Upper lobe of right lung (tissue), 1 donor: ENCODE results near the gene ZG16B. TPM values are rescaled to one million over a fixed set of nuclear protein-coding genes. Genes with fewer than 3 reads are reported as not detected.

ENCODE experiments used
- ATAC-seq: fragments of 200-7000 bp; cut with Tn5 transposase; one replicate; pipeline ENCODE4 v1.9.1; 2020; ENCODE audit warnings: mild to moderate bottlenecking, moderate library complexity
- DNase-seq: peaks from one replicate; pipeline ENCODE4 v3.0.0-alpha.2; 2020
- H3K27ac ChIP-seq: fragments of 200-600 bp; one replicate; pipeline ENCODE4 v1.8.0; 2022
- H3K27me3 ChIP-seq: fragments of 200-600 bp; one replicate; pipeline ENCODE4 v1.8.0; 2022; ENCODE audit warnings: mild to moderate bottlenecking
- H3K36me3 ChIP-seq: fragments of 200-600 bp; one replicate; pipeline ENCODE4 v1.8.0; 2022
- H3K4me1 ChIP-seq: fragments of 200-600 bp; one replicate; pipeline ENCODE4 v1.8.0; 2022
- H3K4me3 ChIP-seq: fragments of 200-600 bp; one replicate; pipeline ENCODE4 v1.8.0; 2022; ENCODE audit warnings: mild to moderate bottlenecking
- H3K9me3 ChIP-seq: fragments of 200-600 bp; one replicate; pipeline ENCODE4 v1.8.0; 2022
- intact Hi-C: fragments of 100-400 bp; cut with DNase I; formaldehyde crosslinking; loops from one replicate; pipeline ENCODE4 v1.11.0; 2022
- total RNA-seq: library from RNA; stranded (reverse); fragmentation: NEBNext Ultra II Directional; extraction: Animal tissue kit (Norgen Biotek cat#: 25700); gene quantifications from one replicate; pipeline ENCODE4 v1.2.1, GENCODE V29; 2021
- TF ChIP-seq, protein P1 (sequence below): fragments of 200-600 bp; IDR thresholded peaks from one replicate; pipeline ENCODE4 v1.8.0; 2022; ENCODE audit warnings: antibody characterized with exemption
- donor health status: DM: no; HTN: yes; CAD: no; lungs with severe emphysema.

The ZG16B gene
- total RNA-seq, 1 donor from 2014 or later, result not detected

GRCh38 chr16:2808181-2808580, 21.9 kb upstream of the ZG16B start:
- no peak overlapping the region for H3K27ac ChIP-seq
- ATAC-seq (no peak), DNase-seq (peak; percentile 16)
- no peaks in the 10 kb centered on the region for H3K9me3 ChIP-seq
- TF ChIP-seq, protein P1, sequence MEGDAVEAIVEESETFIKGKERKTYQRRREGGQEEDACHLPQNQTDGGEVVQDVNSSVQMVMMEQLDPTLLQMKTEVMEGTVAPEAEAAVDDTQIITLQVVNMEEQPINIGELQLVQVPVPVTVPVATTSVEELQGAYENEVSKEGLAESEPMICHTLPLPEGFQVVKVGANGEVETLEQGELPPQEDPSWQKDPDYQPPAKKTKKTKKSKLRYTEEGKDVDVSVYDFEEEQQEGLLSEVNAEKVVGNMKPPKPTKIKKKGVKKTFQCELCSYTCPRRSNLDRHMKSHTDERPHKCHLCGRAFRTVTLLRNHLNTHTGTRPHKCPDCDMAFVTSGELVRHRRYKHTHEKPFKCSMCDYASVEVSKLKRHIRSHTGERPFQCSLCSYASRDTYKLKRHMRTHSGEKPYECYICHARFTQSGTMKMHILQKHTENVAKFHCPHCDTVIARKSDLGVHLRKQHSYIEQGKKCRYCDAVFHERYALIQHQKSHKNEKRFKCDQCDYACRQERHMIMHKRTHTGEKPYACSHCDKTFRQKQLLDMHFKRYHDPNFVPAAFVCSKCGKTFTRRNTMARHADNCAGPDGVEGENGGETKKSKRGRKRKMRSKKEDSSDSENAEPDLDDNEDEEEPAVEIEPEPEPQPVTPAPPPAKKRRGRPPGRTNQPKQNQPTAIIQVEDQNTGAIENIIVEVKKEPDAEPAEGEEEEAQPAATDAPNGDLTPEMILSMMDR, result no peak
- no peaks in the 10 kb centered on the region for H3K4me1 ChIP-seq
- H3K4me3 ChIP-seq, result no peak overlapping the region
- intact Hi-C loops, result no loop called here
- peaks cover 6% of the 10 kb centered on the region for H3K27me3 ChIP-seq
- no peaks in the 10 kb centered on the region for H3K36me3 ChIP-seq

- Histone ChIP-seq H3K4me1 (no peaks in the 10 kb centered on the region), H3K4me3 (no peak overlapping the region), H3K27me3 (peaks cover 13% of the 10 kb centered on the region), H3K36me3 (no peaks in the 10 kb centered on the region), H3K9me3 (no peaks in the 10 kb centered on the region), H3K27ac (no peak overlapping the region)
- TF ChIP-seq, protein P1, result no peak
- intact Hi-C loops, result no loop called here
- no peak for ATAC-seq
- no peak for DNase-seq
These were observed 20.8 kb upstream of the ZG16B start for GRCh38 chr16:2809149-2809760.

- intact Hi-C loops, result no loop called here
- H3K9me3 ChIP-seq, result no peaks in the 10 kb centered on the region
- H3K4me3 ChIP-seq, result no peak overlapping the region
- DNase-seq (peak; percentile 23), ATAC-seq (no peak)
- H3K36me3 ChIP-seq, result no peaks in the 10 kb centered on the region
- H3K27me3 ChIP-seq, result peaks cover 19% of the 10 kb centered on the region
- TF ChIP-seq, protein P1, result no peak
- H3K4me1 ChIP-seq, result no peaks in the 10 kb centered on the region
- H3K27ac ChIP-seq, result no peak overlapping the region
These were observed 19.5 kb upstream of the ZG16B start for GRCh38 chr16:2810651-2811050.

DNA sequence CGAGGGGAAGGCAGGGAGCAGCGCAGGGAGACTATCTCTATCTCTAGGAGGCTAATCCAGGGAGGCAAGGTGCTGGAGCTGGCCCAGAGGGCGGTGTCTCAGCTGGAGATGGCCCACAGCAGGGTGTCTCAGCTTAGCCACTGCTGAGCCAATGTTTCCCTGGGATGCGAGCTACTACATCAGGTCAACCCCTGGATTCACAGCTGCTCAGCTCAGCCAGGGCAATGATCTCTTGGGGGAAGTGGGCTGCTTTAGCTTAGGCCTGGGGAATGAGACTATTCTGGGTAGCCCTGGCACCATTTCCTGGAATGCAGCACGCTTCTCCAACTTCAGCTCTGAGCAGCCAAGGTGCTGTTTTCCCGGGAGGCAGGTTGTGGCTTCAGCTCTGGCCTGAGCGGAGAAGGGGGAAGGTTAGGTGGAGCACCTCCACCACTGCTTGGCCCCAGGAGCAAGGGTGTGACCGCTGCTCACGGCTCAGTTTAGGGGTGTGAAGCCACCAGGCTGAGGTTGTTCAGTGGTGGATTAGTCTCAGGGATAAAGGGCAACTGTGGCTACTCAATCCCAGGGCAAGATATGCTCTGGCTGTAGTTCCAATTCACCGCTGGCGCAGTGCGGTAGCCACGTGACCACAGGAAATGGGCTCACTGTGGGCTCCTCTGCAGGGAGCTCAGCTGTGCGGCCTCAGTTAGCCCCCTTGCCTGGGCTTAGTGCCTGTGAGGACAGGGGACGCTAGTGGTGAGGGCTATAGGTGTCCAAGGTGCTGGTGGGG, 18.2 kb upstream of the ZG16B start:
- DNase-seq (peak; percentile 38), ATAC-seq (no peak)
- no peaks in the 10 kb centered on the region for H3K4me1 ChIP-seq
- no peak overlapping the region for H3K27ac ChIP-seq
- no peaks in the 10 kb centered on the region for H3K36me3 ChIP-seq
- TF ChIP-seq, protein P1, result no peak
- peaks cover 19% of the 10 kb centered on the region for H3K27me3 ChIP-seq
- H3K9me3 ChIP-seq, result no peaks in the 10 kb centered on the region
- no peak overlapping the region for H3K4me3 ChIP-seq
- intact Hi-C loops, result no loop called here

DNA sequence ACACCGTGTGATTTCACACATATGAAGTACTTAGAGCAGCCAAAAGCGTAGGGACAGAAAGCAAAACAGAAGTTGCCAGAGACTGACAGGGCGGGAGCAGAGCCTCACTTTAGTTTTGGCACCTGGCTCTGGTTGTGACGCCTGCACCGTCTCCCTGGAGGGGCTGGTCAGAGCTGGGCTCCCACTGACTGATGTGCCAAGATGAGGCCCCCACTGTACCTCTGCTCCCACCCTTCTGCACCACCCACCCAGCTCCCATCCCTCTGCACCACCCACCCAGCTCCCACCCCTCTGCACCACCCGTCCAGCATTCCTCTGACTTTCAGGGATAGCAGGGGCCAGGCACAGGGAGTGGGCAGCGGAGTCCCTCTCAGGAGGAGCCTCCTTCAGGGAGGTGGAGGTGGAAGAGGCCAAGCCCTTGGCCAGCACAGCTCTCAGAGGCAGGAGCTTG, 16.3 kb upstream of the ZG16B start:
- TF ChIP-seq, protein P1, result no peak
- no peak overlapping the region for H3K4me3 ChIP-seq
- H3K4me1 ChIP-seq, result no peaks in the 10 kb centered on the region
- no peak overlapping the region for H3K27ac ChIP-seq
- no peak for ATAC-seq
- intact Hi-C loops, result no loop called here
- no peaks in the 10 kb centered on the region for H3K9me3 ChIP-seq
- H3K36me3 ChIP-seq, result no peaks in the 10 kb centered on the region
- DNase-seq, result peak; percentile 46
- peaks cover 19% of the 10 kb centered on the region for H3K27me3 ChIP-seq
